BLaER1 (cell line): ENCODE measurements around the gene TRMT61B.
A peak's percentile ranks its signal among the peaks of the same experiment; 100 is the strongest.

ENCODE experiments used
- H3K27ac ChIP-seq: shearing (Covaris generic); formaldehyde crosslinking; 2 replicates; pipeline ENCODE4 v1.8.1; 2022
- H3K27me3 ChIP-seq: shearing (Covaris generic); formaldehyde crosslinking; 2 replicates; pipeline ENCODE4 v1.8.1; 2022
- H3K36me3 ChIP-seq: shearing (Covaris generic); formaldehyde crosslinking; 2 replicates; pipeline ENCODE4 v1.8.1; 2022
- H3K4me1 ChIP-seq: shearing (Covaris generic); formaldehyde crosslinking; 2 replicates; pipeline ENCODE4 v1.8.1; 2022
- H3K4me2 ChIP-seq: shearing (Covaris generic); formaldehyde crosslinking; 2 replicates; pipeline ENCODE4 v1.8.1; 2022
- H3K4me3 ChIP-seq: shearing (Covaris generic); formaldehyde crosslinking; 2 replicates; pipeline ENCODE4 v1.8.1; 2022
- H3K9ac ChIP-seq: shearing (Covaris generic); formaldehyde crosslinking; 2 replicates; pipeline ENCODE4 v1.8.1; 2022
- H3K9me3 ChIP-seq: shearing (Covaris generic); formaldehyde crosslinking; 2 replicates; pipeline ENCODE4 v1.8.1; 2022
- H4K20me1 ChIP-seq: shearing (Covaris generic); formaldehyde crosslinking; 2 replicates; pipeline ENCODE4 v1.8.1; 2022
- Cebpa-rat ChIP-seq: shearing (Covaris generic); IDR thresholded peaks from 2 replicates; pipeline ENCODE4 v1.8.1; 2022

Gene TRMT61B

DNA sequence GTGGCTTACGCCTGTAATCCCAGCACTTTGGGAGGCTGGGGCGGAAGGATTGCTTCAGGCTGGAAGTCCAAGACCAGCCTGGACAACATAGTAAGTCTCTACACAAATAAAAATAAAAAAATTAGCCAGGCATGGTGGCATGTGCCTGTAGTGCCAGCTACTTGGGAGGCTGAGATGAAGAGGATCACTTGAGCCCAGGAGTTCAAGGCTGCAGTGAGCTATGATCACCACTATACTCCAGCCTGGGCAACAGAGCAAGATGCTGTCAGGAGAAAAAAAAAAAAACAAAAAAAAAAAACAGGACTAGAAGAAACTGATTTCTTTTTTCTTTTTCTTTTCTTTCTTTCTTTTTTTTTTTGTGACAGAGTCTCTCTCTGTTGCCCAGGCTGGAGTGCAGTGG is 45.9 kb downstream of the TRMT61B start:
- Histone ChIP-seq H3K4me1 (no peaks in the 10 kb centered on the region), H3K27me3 (no peaks in the 10 kb centered on the region), H3K4me3 (no peak overlapping the region), H3K9me3 (no peaks in the 10 kb centered on the region), H4K20me1 (no peaks in the 10 kb centered on the region), H3K4me2 (no peak overlapping the region), H3K27ac (no peak overlapping the region), H3K9ac (no peak overlapping the region), H3K36me3 (no peaks in the 10 kb centered on the region)
- TF ChIP-seq Cebpa-rat: no peak

DNA sequence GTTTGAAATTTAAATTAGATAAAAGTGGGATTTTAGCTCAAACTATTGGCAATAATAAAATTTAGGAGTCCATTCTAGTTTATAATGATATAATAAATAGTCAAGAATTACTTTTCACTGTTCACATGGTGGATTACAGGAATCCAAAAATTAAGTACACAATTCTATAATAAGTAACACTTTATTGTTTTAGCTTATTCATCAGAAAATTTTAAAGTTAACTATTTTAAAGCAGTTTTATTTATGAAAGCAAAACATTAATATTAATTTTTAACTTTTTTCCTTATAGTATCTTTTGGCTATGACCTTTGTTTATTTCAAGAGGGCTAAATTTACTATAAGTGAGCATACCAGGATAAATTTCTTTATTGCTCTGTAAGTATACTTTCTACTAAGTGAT is 48.1 kb downstream of the TRMT61B start:
- H3K27ac ChIP-seq: no peak overlapping the region
- H3K9me3 ChIP-seq: no peaks in the 10 kb centered on the region
- no peaks in the 10 kb centered on the region for H3K4me1 ChIP-seq
- no peaks in the 10 kb centered on the region for H3K36me3 ChIP-seq
- no peak overlapping the region for H3K4me3 ChIP-seq
- no peak overlapping the region for H3K9ac ChIP-seq
- no peak for TF ChIP-seq Cebpa-rat
- H3K27me3 ChIP-seq: no peaks in the 10 kb centered on the region
- no peaks in the 10 kb centered on the region for H4K20me1 ChIP-seq
- H3K4me2 ChIP-seq: no peak overlapping the region

DNA sequence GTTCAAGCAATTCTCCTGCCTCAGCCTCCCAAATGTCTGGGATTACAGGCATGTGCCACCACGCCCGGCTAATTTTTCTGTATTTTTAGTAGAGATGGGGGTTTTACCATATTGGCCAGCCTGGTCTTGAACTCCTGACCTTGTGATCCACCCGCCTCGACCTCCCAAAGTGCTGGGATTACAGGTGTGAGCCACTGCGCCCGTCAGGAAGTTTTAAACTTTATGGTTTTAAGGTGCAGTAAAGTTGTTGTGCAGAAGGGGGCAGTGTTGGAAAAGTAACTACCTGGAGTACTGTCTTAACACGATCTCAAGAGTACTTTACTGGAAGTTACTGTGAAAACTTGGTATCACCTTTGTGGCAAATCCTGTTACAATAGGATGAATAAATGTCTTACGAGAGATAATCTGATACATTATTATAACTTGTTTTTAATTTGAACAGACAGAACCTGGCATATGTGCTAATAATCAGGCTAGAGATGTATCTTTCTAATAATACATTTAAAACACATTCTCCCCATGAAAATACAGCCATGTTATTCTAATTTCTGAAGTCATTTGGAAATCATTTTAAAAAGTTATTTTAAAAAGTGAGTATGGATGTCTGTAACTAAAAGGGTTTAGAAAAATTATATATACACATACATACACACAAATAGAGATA is 48.7 kb downstream of the TRMT61B start:
- no peaks in the 10 kb centered on the region for H4K20me1 ChIP-seq
- H3K36me3 ChIP-seq: no peaks in the 10 kb centered on the region
- no peak overlapping the region for H3K4me3 ChIP-seq
- no peaks in the 10 kb centered on the region for H3K27me3 ChIP-seq
- no peaks in the 10 kb centered on the region for H3K4me1 ChIP-seq
- no peaks in the 10 kb centered on the region for H3K9me3 ChIP-seq
- H3K27ac ChIP-seq: no peak overlapping the region
- no peak overlapping the region for H3K9ac ChIP-seq
- TF ChIP-seq Cebpa-rat: no peak
- H3K4me2 ChIP-seq: no peak overlapping the region

DNA sequence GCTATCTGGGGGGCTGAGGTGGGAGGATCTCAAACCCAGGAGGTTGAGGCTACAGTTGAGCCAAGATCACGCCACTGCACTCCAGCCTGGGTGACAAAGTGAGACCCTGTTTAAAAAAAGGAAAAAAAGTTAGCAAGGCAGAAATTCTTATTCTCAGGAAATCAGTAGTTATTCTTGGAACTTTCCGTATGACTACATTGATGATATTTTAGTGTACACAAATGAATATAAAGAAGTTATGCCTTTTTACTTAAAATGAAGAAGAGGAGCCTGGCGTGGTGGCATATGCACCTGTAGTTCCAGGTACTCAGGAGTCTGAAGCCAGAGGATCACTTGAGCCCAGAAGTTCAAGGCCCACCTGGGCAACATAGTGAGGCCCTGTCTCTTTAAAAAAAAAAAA is 52.1 kb downstream of the TRMT61B start:
- Histone ChIP-seq H3K4me1 (no peaks in the 10 kb centered on the region), H4K20me1 (no peaks in the 10 kb centered on the region), H3K9ac (no peak overlapping the region), H3K27me3 (no peaks in the 10 kb centered on the region), H3K9me3 (no peaks in the 10 kb centered on the region), H3K27ac (no peak overlapping the region), H3K4me2 (no peak overlapping the region), H3K4me3 (no peak overlapping the region), H3K36me3 (no peaks in the 10 kb centered on the region)
- TF ChIP-seq Cebpa-rat: no peak

DNA sequence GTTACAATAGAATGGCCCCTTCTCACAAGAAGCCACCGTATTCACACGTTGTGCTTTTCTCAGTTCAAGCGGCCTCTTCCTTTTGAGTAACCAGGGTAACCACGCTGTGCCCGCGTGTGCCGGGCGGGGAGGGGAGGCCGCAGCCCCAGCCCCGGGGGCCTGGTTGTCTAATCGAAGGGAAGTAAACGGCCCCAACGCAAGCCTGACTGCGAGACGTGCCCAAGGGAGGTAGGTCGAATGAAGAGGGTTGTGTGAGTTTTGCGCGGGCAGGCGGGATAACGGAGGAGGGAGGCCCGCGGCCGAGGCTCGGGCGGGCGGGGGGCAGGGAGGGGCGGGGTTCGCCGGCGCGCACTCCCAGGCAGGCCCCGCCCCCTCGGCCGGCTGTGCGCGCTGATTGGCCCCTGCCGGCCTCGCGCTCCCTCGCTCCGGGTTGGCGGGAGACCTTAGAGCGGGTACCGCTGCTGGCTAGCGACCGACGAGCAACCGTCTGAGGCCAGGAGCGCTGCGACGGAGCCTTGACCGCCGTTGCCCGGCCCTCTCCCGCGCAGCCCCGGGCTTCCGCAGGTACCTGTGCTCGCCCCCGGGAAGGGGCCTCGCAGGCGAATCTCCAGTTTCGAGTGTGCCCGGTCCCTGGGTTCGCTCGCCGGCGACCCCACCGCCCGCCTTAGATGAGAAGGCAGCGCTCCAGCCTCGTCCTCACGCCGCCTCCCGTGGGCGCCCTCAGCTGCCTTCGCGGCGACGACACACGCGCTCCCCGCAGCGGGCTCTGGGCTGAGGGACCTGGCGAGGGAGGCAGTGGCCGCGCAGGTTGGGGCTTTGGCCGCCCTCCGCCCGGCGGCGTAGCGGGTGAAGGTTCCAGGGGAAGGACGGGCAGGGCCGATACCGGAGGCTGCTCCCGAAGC is 59.5 kb downstream of the TRMT61B start, which contains the start of gene SPDYA:
Gene SPDYA (plus strand): TSS at position 451 of the 902 bp plus-strand sequence. CDS start 5,181 bp downstream, outside the sequence.
- peaks cover 16% of the 10 kb centered on the region for H3K9me3 ChIP-seq
- H3K27ac ChIP-seq: no peak within 1 kb of the TSS
- no peaks in the 10 kb centered on the region for H4K20me1 ChIP-seq
- peak within 1 kb of the TSS; percentile 36; the same call in 1 of the 2 replicates for H3K4me3 ChIP-seq
- H3K36me3 ChIP-seq: peaks cover 31% of the 10 kb centered on the region
- no peak for TF ChIP-seq Cebpa-rat
- peaks cover 9% of the 10 kb centered on the region; the same call in 1 of the 2 replicates for H3K4me1 ChIP-seq
- H3K4me2 ChIP-seq: peak within 1 kb of the TSS; percentile 29
- no peak within 1 kb of the TSS for H3K9ac ChIP-seq
- H3K27me3 ChIP-seq: no peaks in the 10 kb centered on the region

DNA sequence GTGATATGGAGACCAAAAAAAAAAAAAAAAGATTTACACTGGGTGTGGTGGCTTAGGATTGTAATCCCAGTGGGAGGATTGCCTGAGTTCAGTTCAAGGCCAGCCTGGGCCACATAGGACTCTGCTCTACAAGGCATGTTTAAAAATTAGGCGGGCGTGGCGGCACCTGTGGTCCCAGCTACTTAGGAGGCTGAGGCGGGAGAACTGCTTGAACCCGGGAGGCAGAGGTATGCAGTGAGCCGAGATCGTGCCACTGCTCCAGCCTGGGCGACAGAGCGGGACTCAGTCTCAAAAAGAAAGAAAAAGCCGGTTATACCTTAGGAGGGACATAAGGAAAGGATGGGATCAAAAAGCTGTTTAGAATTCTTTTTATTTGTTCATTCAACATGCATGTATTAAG is 60.2 kb downstream of the TRMT61B start:
- H3K4me2 ChIP-seq: peak overlapping the region; percentile 29

DNA sequence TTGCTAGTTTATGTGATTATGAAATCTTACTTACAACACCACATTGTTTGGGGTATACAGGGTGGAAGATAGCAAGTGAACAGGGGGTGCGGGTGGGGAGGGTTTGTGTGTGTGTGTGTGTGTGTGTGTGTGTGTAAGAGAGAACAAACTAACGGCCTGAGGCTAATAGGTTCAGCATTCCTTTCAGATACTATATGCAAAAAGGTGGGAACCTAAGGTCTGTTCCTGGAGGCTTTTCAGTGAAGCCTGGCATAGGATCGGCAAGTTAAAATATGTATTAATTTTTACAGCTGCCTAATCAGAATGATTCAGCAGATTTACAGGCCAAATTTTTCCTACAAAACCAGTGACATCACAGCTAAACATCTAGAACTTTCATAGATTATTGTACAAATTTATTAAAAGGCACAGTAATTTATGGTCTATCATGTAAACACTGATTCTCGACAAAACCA is 67.1 kb downstream of the TRMT61B start:
- H3K4me3 ChIP-seq: no peak overlapping the region
- TF ChIP-seq Cebpa-rat: no peak
- no peak overlapping the region for H3K9ac ChIP-seq
- no peak overlapping the region for H3K4me2 ChIP-seq
- H3K9me3 ChIP-seq: no peaks in the 10 kb centered on the region
- peaks cover 29% of the 10 kb centered on the region for H4K20me1 ChIP-seq
- H3K27me3 ChIP-seq: no peaks in the 10 kb centered on the region
- H3K36me3 ChIP-seq: peaks cover 85% of the 10 kb centered on the region
- H3K27ac ChIP-seq: no peak overlapping the region
- no peaks in the 10 kb centered on the region for H3K4me1 ChIP-seq

More for the DNA sequence above, 60.2 kb downstream of the TRMT61B start:
- Histone ChIP-seq H3K9me3 (peaks cover 16% of the 10 kb centered on the region), H3K27me3 (no peaks in the 10 kb centered on the region), H3K27ac (no peak overlapping the region), H3K9ac (no peak overlapping the region), H4K20me1 (no peaks in the 10 kb centered on the region), H3K4me3 (0 out of 2 replicates have a peak overlapping the region, but pooled peaks have one; percentile 36), H3K36me3 (peaks cover 38% of the 10 kb centered on the region), H3K4me1 (peaks cover 9% of the 10 kb centered on the region; the same call in 1 of the 2 replicates)
- TF ChIP-seq Cebpa-rat: no peak

DNA sequence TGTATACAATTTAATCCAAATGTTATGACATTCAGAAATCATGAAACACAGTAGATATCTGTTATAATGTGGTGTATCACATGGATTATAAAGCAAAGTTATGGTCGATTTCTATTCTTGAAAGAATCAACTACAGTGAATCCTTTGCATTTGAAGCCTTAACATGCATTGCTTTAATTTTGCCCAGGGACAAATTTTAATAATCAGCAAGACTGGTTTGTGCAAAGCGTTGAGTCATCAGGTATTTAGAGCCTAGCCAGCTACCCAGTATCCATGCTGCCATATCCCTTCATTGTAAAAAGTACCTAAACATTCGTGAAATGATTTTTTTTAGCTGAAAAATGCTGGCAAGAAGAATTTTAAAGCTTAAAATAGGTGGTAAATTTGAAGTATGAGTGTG is 68.4 kb downstream of the TRMT61B start:
- Histone ChIP-seq H3K27ac (no peak overlapping the region), H3K27me3 (no peaks in the 10 kb centered on the region), H3K4me1 (no peaks in the 10 kb centered on the region), H3K9me3 (no peaks in the 10 kb centered on the region), H4K20me1 (peaks cover 42% of the 10 kb centered on the region), H3K4me2 (no peak overlapping the region), H3K9ac (no peak overlapping the region), H3K36me3 (peaks cover 91% of the 10 kb centered on the region), H3K4me3 (no peak overlapping the region)
- TF ChIP-seq Cebpa-rat: no peak
